GM12865 (cell line): ENCODE results near the gene LATS2.

Source experiments
- DNase-seq: peaks from one replicate; pipeline ENCODE4 v3.0.0; 2010; ENCODE audit warnings: low read depth
- H3K4me3 ChIP-seq: 2 replicates; pipeline ENCODE4 v1.5.1; 2011; ENCODE audit warnings: mild to moderate bottlenecking, low read depth, low read length, control low read depth
- CTCF ChIP-seq: IDR thresholded peaks from 2 replicates; pipeline ENCODE4 v1.5.1; 2011; ENCODE audit warnings: low read length, control low read depth, low read depth, inconsistent platforms; ENCODE audit not compliant: insufficient read depth; ENCODE audit errors: missing control alignments

The LATS2 gene

GRCh38 chr13:21040120-21040826 is 21.1 kb downstream of the LATS2 start:
- DNase-seq = no peak

GRCh38 chr13:21039097-21039800 is 22.1 kb downstream of the LATS2 start:
- H3K4me3 ChIP-seq = no peak overlapping the region
- no peak for DNase-seq
- TF ChIP-seq CTCF = no peak

More at GRCh38 chr13:21040120-21040826, 21.1 kb downstream of the LATS2 start:
- no peak for TF ChIP-seq CTCF
- no peak overlapping the region for H3K4me3 ChIP-seq

DNA sequence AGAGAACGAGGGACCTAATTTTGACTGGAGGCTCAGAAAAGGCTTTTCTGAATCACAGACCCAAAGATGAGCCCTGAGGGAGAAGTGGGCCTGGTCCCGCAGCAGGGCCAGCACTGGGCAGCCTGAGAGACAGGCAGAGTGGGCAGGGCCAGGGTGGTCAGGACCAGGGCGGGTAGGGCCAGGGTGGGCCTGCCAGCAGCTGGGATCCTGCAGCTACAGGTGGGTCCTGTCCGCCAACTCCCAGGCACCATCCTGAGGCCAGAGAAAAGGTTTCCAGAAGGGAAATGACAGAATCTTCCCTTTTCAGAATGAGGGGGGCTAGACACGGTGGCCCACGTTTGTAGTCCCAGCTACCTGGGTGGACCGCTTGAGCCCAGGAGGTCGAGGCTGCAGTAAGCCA is 23.7 kb downstream of the LATS2 start:
- no peak for TF ChIP-seq CTCF
- H3K4me3 ChIP-seq = no peak overlapping the region
- DNase-seq = no peak

DNA sequence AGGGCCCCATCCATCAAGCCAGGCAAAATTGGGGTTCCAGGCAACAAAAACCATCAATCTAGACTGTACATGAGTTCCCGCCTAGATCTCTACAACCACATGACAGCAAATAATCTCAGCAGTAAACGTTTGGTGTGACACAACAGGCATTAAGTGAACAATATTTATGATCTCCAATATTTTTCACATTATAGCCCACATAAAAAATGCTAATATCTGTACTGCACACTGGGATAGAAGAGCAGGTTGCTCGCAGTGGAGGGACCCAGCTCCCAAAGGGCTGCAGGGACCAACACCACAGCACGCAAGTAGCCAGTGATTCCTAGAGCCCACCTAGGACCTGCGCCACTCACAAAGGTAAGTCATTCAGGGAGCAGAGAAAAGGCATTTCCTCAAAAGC is 25.9 kb downstream of the LATS2 start:
- no peak for TF ChIP-seq CTCF
- H3K4me3 ChIP-seq = no peak overlapping the region
- no peak for DNase-seq

GRCh38 chr13:21034603-21035191 is 26.7 kb downstream of the LATS2 start:
- no peak for TF ChIP-seq CTCF
- no peak overlapping the region for H3K4me3 ChIP-seq
- no peak for DNase-seq

- H3K4me3 ChIP-seq = no peak overlapping the region
- DNase-seq = no peak
- TF ChIP-seq CTCF = no peak
Measured at GRCh38 chr13:21033856-21034602, 27.4 kb downstream of the LATS2 start.
